GM21447 (cell line): Measurements from ENCODE around the gene RIPPLY1.

Source experiments
- ATAC-seq: cut with Tn5 transposase; IDR thresholded peaks from one replicate; pipeline ENCODE4 v1.9.1; 2021; ENCODE audit not compliant: unreplicated experiment

RIPPLY1 gene, protein sequence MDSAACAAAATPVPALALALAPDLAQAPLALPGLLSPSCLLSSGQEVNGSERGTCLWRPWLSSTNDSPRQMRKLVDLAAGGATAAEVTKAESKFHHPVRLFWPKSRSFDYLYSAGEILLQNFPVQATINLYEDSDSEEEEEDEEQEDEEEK

DNA sequence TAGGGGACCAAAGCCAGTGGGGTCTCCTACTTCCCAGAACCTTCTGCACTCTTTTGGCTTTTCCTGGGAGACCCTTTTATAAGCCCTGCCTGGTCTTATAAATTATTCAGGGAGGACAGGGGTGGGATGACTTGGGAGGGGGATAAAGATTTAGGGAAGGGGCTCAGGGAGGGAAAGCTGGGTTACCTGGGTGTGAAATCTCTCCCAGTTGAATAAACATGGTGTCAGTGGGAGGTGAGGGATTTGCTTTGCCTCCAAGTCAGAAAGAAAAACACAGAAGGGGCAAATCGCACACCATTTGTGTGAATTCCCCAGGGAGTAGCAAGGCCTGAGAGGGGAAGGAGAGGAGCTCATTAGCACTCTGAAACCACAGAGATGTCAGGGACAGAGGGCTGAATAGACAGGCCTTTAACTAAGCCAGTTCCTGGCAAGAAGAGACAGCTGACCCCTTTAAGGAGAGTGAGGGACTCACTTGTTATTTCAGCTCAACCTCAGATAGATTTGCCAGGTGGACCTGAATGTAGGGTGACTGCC lies at the start of gene RIPPLY1:
RIPPLY1 (minus strand) TSS at position 51 of the 534 bp plus-strand sequence. CDS start 54 bp downstream, outside the sequence.
- ATAC-seq = no peak

DNA sequence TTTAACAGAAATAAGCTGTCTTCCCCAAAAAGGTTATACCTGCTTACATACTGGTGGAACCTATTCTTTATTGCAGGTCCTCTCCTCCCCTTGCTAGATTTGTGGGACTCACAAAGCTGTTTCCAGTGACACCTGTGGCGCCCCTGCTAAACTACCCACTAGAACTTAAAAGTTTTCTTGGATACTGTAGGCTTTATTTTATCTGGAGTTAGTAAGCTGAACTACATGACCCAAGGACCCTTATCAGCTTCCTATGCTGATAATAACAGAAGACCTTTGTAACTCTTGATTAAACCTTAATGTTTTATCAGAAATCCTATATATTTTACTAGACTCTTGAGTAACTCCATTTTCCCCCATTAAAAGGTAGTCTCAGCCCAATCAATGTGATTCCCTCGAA lies 49.4 kb upstream of the RIPPLY1 start:
- ATAC-seq = no peak

- no peak for ATAC-seq
These were observed 48.9 kb upstream of the RIPPLY1 start for GRCh38 chrX:106952089-106952488.

- ATAC-seq = no peak
These were observed 48.1 kb upstream of the RIPPLY1 start for GRCh38 chrX:106951230-106951629.

- no peak for ATAC-seq
These were observed 47.2 kb upstream of the RIPPLY1 start for GRCh38 chrX:106950381-106950780.

- no peak for ATAC-seq
These were observed 46.2 kb upstream of the RIPPLY1 start for GRCh38 chrX:106949366-106949765.

DNA sequence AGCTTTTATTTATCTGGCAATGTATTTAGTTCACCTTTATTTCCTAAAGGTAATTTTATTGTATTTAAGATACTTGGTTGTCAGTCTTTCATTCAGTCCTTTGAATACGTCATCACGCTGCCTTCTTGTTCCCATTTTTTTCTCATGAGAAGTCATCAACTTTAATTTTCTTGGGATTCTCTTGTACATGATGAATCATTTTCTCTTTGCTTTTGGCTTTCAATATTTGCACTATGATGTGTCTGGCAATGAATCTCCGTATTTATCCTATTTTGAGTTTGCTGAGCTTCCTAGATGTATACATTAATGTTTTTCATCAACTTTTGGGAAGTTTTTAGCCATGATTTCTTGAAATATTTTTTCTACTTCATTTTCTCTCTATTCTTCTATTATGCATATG lies 45.5 kb upstream of the RIPPLY1 start:
- ATAC-seq = no peak

DNA sequence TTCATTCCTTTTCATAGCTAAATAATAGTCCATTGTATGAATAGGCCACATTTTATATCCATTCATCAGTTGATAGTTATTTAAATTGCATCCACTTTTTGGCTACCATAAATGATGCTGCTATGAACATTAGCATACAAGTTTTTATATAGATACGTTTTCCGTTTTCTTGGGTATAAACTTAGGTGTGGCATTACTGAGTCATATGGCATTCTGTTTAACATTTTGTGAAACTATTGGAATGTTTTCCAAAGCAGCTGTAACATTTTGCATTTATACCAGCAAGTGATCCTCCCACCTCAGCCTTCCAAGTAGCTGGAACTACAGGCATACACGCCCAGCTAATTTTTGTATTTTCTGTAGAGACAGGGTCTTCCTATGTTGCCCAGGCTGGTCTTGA lies 43.3 kb upstream of the RIPPLY1 start:
- no peak for ATAC-seq

- ATAC-seq = no peak
These were observed 36.9 kb upstream of the RIPPLY1 start for GRCh38 chrX:106940068-106940467.

DNA sequence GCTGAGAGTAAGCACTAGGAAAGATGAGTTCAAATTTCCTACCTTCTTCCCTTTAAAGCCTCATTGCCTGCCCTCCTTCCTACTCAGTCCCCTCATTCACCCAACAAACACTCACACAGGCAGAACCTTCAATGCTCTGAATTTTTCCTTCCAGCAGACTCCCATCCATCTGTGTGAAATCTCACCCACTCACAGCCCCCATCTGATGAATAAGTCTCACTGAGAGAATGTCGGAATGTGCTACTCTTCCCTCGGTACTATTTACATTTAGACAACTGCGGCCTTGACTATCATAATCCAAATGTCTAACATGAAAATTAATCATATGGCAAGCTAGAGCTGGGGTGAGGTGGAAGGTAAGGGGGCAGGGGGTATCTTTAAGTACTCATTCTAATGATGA lies 36.4 kb upstream of the RIPPLY1 start:
- no peak for ATAC-seq

DNA sequence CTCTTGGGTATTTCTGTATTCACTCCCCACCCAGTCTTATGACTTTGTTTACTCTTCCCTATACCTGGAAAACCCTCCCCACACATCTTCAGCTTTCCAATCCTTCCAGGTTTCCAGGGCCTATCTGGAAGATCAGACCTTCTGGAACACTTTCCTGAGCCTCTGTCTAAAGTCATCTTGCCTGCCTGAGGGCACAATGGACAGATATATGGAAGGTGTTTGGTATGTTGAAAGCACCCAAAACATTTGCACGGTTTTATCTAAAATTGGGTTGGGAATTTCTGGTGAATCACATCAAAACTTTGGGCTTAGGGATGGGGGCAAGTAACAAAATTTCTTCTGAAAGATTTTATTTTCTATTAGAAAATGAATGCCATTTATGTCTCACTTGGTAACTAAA lies 33.1 kb upstream of the RIPPLY1 start:
- ATAC-seq = no peak

DNA sequence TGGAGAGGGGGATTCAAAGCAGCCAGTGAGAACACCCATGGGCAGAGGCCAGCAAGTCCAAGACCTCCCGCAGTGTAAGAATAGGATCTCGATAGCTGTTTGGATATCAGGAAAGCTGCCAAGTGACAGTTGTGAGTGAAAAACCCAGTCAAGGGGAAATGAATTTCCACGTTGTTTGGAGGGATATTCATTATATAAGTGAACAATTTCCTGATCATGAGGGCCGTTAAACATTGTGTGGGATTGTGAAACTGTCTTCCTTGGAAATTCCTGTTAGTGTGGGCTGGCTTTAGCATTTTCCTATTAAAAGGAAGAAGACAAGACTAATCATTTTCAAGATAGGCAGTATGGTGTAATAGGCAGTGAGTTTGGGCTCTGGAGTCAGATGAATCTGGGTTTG lies 32.0 kb upstream of the RIPPLY1 start:
- ATAC-seq = no peak

DNA sequence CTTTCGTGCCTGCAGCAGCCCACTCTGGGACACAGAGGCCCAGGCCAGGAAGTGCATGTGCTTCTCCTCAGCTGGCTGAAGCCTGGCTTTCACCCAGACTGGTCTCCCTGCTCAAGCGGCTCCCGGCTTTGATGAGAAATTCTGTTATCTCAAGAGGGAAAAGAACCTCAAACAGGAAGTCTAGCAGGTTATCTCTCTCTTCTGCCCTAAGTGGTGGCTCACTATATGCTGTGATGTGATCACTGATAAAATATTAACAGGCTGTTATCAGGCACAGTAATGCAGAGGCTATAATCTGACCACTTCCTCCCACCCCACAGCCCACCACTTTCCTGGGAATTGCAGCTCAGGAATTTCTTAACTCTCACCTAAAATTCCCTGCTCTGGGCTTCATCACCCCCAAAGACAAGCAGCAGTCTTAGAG lies 30.4 kb upstream of the RIPPLY1 start:
- ATAC-seq = no peak

GRCh38 chrX:106932960-106933537 lies 29.9 kb upstream of the RIPPLY1 start:
- no peak for ATAC-seq

DNA sequence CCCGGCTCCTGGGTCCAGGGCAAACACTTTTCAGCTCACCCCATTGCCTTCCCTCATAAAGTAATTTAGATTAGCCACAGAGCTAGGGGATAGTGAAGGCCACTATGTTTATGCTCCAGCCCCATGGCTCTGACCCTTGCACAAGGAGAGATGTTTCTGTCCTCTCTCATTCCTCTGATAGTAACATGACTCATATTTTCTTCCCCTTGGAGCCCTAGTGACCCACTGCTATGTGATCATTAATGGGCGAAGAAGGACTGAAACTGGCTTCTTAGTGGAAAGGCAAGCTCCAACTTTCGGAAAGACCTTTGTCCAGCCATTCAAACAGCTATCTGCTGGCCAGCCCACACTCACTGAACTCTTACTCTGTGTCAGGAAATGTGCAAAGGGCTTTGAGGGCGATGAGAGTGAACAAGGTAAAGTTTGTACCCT lies 29.4 kb upstream of the RIPPLY1 start:
- ATAC-seq = no peak

GRCh38 chrX:106931831-106932491 lies 28.8 kb upstream of the RIPPLY1 start:
- no peak for ATAC-seq

DNA sequence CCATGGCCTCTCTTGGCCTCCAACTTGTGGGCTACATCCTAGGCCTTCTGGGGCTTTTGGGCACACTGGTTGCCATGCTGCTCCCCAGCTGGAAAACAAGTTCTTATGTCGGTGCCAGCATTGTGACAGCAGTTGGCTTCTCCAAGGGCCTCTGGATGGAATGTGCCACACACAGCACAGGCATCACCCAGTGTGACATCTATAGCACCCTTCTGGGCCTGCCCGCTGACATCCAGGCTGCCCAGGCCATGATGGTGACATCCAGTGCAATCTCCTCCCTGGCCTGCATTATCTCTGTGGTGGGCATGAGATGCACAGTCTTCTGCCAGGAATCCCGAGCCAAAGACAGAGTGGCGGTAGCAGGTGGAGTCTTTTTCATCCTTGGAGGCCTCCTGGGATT lies 25.1 kb upstream of the RIPPLY1 start:
- ATAC-seq = no peak

DNA sequence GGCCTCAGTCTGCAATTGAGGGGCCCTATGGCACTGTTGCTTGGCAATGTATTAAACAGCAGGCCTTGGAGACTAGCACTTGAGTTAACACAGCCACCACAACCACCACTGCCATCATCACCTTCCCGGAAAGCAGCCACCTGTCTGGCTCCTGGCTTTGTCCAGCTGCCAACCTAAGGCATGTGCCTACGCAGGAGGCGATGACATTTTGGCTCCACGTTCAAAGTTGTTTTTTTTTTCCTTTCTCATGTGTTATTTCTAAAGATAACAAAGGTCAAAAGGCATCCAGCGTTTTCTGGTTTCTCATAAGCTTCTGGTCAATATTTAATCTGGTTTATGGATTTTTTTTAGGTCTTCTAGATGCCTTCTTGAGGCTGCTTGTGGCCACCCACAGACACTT lies 24.6 kb upstream of the RIPPLY1 start:
- no peak for ATAC-seq

DNA sequence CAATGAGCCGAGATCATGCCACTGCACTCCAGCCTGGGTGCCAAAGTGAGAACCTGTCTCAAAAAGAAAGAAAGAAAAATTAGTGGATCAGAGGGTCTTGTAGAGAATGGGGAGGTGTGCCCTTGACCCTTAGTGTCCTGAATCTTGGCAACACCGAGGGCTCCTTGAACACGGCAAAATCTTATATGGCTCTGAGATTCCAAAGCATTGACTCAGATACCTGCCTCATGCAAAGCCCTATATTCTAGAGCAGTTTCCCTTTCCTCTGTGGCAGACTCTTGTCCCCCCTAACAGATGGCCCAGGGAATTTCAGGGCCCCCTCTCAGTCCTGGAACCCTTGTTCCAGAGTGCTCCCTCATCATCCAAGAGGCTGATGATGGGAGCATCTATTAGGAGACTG lies 23.9 kb upstream of the RIPPLY1 start:
- ATAC-seq = no peak

GRCh38 chrX:106921637-106922036 lies 18.5 kb upstream of the RIPPLY1 start:
- ATAC-seq = no peak

- no peak for ATAC-seq
These were observed 16.9 kb upstream of the RIPPLY1 start, which contains the start of gene CLDN2 for GRCh38 chrX:106919932-106920452. CLDN2 (plus strand) TSS chrX:106920402; CDS start chrX:106928229, 7,827 bp downstream.
